Measurements from ENCODE around the gene STYXL1.

STYXL1 gene

DNA sequence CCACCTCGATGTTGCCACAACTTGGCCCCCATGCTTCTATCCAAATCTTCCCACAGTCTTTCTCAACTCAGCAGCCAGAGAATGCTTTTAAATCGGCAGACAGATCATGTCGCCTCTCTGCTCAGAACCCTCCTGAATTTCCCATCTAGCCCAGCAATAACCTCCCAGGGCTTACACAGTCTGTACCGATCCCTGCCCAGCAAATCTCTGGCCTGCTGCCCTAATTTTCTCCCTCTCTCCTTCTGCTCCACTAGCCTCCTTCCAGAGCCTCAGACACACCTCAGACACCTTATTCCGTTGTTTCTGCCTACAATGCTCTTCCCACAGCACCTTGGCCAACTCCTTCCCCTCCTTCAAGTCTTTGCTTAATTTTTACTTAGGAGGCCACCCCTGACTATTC lies 32.4 kb upstream of the STYXL1 start:
- no peak for DNase-seq (ENCODE audit: low spot score)
- TF ChIP-seq, protein P1, sequence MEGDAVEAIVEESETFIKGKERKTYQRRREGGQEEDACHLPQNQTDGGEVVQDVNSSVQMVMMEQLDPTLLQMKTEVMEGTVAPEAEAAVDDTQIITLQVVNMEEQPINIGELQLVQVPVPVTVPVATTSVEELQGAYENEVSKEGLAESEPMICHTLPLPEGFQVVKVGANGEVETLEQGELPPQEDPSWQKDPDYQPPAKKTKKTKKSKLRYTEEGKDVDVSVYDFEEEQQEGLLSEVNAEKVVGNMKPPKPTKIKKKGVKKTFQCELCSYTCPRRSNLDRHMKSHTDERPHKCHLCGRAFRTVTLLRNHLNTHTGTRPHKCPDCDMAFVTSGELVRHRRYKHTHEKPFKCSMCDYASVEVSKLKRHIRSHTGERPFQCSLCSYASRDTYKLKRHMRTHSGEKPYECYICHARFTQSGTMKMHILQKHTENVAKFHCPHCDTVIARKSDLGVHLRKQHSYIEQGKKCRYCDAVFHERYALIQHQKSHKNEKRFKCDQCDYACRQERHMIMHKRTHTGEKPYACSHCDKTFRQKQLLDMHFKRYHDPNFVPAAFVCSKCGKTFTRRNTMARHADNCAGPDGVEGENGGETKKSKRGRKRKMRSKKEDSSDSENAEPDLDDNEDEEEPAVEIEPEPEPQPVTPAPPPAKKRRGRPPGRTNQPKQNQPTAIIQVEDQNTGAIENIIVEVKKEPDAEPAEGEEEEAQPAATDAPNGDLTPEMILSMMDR (IDR thresholded peaks at IDR 0.05): no peak
- Histone ChIP-seq H3K27ac (no peak overlapping the region), H3K4me3 (no peak overlapping the region)

DNA sequence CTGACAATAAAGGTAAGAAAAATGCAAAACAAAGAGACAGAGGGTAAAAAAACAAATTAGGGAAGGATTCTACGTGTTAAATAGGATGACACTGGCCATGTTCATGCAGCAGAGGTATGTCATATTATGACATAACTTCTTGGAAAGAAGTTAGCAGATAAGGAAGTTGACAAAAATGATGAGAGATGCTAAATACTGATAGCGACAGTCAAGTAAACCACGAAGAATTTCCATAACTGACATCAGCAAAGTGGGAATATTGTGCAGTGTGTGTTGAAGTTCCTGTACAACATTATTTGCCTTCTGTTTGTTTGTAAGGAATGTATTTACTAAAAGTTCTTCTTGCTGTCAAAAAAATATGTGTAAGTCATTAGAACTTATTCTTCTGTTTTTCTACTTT lies 29.6 kb upstream of the STYXL1 start:
- TF ChIP-seq, protein P1 (IDR thresholded peaks at IDR 0.05): no peak
- no peak for DNase-seq (ENCODE audit: low spot score)
- Histone ChIP-seq H3K4me3 (no peak overlapping the region), H3K27ac (no peak overlapping the region)

DNA sequence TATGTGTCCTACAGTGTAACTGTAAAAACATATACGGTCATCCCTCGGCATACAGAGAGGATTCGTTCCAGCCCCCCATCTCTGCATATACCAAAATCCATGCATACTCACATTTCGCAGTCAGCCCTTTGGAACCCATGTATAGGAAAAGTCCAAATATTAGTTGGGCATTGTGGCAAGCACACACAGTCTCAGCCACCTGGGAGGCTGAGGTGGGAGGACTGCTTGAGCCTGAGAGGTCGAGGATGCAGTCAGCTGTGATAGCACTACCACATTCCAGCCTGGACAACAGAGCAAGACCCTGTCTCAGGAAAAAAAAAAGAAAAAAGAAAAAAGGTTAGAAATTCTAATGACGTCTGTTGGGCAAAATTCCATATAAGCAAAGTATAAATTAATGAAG lies 29.2 kb upstream of the STYXL1 start:
- Histone ChIP-seq H3K4me3 (no peak overlapping the region), H3K27ac (no peak overlapping the region)
- no peak for DNase-seq (ENCODE audit: low spot score)
- TF ChIP-seq, protein P1 (IDR thresholded peaks at IDR 0.05): no peak

DNA sequence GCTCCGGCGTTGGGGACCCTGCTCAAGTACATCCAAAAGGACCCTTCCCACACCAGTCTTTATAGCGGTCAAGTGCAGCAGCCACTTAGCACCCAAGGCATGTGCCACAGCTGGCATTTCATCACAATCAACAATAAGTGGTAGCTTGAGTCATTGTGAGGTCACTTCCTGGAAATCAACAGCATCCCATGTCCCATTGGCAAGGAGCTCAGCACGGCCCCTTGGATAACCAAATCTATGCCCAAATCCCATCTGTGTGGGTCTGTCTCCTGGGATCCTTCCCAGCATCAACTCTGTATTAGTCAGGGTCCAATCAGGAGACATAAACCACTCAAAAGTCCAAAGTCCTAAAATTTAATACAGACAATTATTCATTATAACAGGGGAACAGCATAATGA lies 27.2 kb upstream of the STYXL1 start:
- no peak for DNase-seq (ENCODE audit: low spot score)
- Histone ChIP-seq H3K27ac (no peak overlapping the region), H3K4me3 (no peak overlapping the region)
- TF ChIP-seq, protein P1 (IDR thresholded peaks at IDR 0.05): no peak

DNA sequence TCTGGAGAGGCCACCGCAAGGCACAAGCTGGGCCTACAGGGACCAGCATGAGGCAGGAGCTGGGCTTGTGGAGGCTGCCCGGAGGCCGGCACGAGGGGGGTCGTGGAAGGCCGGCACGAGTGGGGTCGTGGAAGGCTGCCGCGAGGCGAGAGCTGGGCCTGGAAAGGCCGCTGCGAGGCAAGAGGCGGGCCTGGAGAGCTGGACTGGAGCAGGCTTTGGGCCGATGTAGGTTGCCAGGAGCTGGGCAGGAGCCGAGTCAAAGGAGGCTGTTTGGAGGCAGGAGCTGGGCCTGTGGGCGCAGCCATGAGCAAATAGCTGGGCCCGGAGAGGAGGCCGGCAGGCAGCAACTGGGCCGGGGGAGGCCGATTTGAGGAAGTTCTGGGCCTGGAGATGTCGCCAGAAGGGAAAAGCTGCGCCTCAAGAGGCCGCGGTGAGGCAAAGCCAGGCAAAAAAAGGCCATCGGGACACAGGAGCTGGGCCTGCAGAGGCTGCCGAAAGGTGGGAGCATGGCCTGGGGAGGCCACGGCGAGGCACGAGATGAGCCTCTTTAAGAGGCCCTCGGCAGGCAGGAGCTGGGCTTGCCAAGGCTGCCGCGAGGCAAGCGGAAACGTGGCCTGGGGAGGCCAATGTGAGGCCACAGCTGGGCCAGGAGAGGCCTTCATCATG lies 26.6 kb upstream of the STYXL1 start:
- H3K4me3 ChIP-seq: no peak overlapping the region
- no peak overlapping the region for H3K27ac ChIP-seq
- DNase-seq (ENCODE audit: low spot score): no peak
- TF ChIP-seq, protein P1 (IDR thresholded peaks at IDR 0.05): no peak

DNA sequence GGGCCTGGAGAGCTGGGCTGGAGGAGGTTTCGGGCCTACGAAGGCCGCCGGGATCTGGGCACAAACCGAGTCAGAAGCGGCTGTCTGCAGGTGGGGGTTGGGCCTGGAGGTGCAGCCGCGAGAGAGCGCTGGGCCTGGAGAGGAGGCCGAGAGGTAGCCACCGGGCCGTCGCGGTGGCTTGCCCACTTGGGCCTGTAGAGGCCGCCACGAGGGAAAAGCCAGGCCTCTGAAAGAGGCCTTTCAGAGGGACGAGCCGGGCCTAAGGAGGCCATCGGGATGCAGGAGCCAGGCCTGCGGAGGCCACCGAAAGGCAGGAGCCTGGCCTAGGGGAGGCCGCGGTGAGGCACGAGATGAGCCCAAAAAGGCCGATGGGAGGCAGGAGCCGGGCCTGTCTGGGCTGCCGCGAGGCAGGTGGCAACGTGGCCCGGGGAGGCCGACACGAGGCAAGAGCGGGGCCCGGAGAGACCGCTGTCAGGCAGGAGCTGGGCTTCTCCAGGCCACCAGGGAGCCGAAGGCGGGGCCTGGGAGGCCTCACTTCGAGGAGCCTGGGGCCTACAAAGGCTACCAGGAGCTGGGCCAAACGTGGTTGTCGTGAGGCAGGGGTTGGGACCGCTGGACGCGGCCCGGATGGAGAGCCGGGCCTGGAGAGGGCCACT lies 25.7 kb upstream of the STYXL1 start:
- no peak for DNase-seq (ENCODE audit: low spot score)
- TF ChIP-seq, protein P1 (IDR thresholded peaks at IDR 0.05): no peak
- Histone ChIP-seq H3K27ac (no peak overlapping the region), H3K4me3 (no peak overlapping the region)

All from coronary artery (tissue), 2 donors.